PC-3 (cell line): ENCODE measurements around the gene ARID5B. TPM values are rescaled to one million over a fixed set of nuclear protein-coding genes. Genes with fewer than 3 reads are reported as not detected.

Experiments
- ATAC-seq: fragments of 200-7000 bp; cut with Tn5 transposase; 2 replicates; pipeline ENCODE4 v1.9.1; 2020; ENCODE audit warnings: mild to moderate bottlenecking, moderate library complexity
- BruUV-seq: library from RNA; stranded (reverse); fragments of 400-500 nt; replicated peaks from 2 replicates; lab custom pipeline; 2021; lab: Mats Ljungman, UMichigan
- CTCF ChIA-PET: fragments of 300-600 bp; sonication (Branson Sonifier 250); formaldehyde crosslinking; loops from one replicate; lab custom pipeline; 2022; ENCODE audit warnings: antibody characterized with exemption; lab: Charles Lee
- POLR2A ChIA-PET: fragments of 300-600 bp; sonication (Branson Sonifier 250); formaldehyde crosslinking; loops from one replicate; lab custom pipeline; 2022; ENCODE audit warnings: antibody characterized with exemption; ENCODE audit not compliant: unreplicated experiment; lab: Charles Lee
- DNase-seq: peaks from one replicate; pipeline ENCODE4 v3.0.0-alpha.2; 2015
- H2AFZ ChIP-seq: fragments of 300-600 bp; sonication (generic); 2 replicates; pipeline ENCODE4 v1.6.0; 2016; ENCODE audit warnings: antibody characterized with exemption, low read length
- H3F3A ChIP-seq: fragments of 300-600 bp; sonication (generic); one replicate; pipeline ENCODE4 v1.6.0; 2017; ENCODE audit warnings: antibody characterized with exemption, low read length, control low read depth, mild to moderate bottlenecking; ENCODE audit not compliant: unreplicated experiment
- H3K27ac ChIP-seq: fragments of 300-600 bp; sonication (generic); 2 replicates; pipeline ENCODE4 v1.5.1; 2016; ENCODE audit warnings: mild to moderate bottlenecking, low read length
- H3K27me3 ChIP-seq: fragments of 300-600 bp; sonication (generic); 2 replicates; pipeline ENCODE4 v1.6.1; 2016; ENCODE audit warnings: low read length, mixed read lengths
- H3K36me3 ChIP-seq: fragments of 300-600 bp; sonication (generic); 2 replicates; pipeline ENCODE4 v1.6.1; 2016; ENCODE audit warnings: low read depth, mixed run types, low read length, mixed read lengths
- H3K4me1 ChIP-seq: fragments of 300-600 bp; sonication (generic); 2 replicates; pipeline ENCODE4 v1.5.1; 2016; ENCODE audit warnings: low read length; ENCODE audit not compliant: insufficient read depth
- H3K4me2 ChIP-seq: fragments of 300-600 bp; sonication (generic); 2 replicates; pipeline ENCODE4 v1.6.0; 2016; ENCODE audit warnings: low read length
- H3K4me3 ChIP-seq: fragments of 300-600 bp; sonication (generic); 2 replicates; pipeline ENCODE4 v1.5.1; 2016; ENCODE audit warnings: mild to moderate bottlenecking, low read length, mixed read lengths
- H3K79me2 ChIP-seq: fragments of 300-600 bp; sonication (generic); 2 replicates; pipeline ENCODE4 v1.6.1; 2017; ENCODE audit warnings: low read length, mixed read lengths
- H3K9ac ChIP-seq: fragments of 300-600 bp; sonication (generic); 2 replicates; pipeline ENCODE4 v1.6.0; 2016; ENCODE audit warnings: mild to moderate bottlenecking, low read length
- H3K9me2 ChIP-seq: fragments of 300-600 bp; sonication (generic); replicated peaks from 2 replicates; pipeline ENCODE4 v1.6.1; 2016; ENCODE audit warnings: mixed run types, low read length, mixed read lengths
- H3K9me3 ChIP-seq: fragments of 300-600 bp; sonication (generic); 2 replicates; pipeline ENCODE4 v1.6.1; 2016; ENCODE audit warnings: low read length, mixed read lengths
- H4K20me1 ChIP-seq: fragments of 300-600 bp; sonication (generic); 2 replicates; pipeline ENCODE4 v1.6.1; 2016; ENCODE audit warnings: low read length, mixed read lengths
- CTCF ChIP-seq: fragments of 300-600 bp; sonication (generic); conservative IDR thresholded peaks from 2 replicates; pipeline ENCODE4 v1.5.1; 2017; ENCODE audit warnings: antibody characterized with exemption, low read depth, mild to moderate bottlenecking, low read length
- EZH2 ChIP-seq: fragments of 300-600 bp; sonication (generic); IDR thresholded peaks from one replicate; pipeline ENCODE4 v1.6.1; 2017; ENCODE audit warnings: antibody characterized with exemption, mild to moderate bottlenecking, low read length; ENCODE audit not compliant: unreplicated experiment
- EZH2phosphoT487 ChIP-seq: fragments of 300-600 bp; sonication (generic); IDR thresholded peaks from 2 replicates; pipeline ENCODE4 v1.6.1; 2018; ENCODE audit warnings: mild to moderate bottlenecking, antibody characterized with exemption, low read length, borderline replicate concordance
- intact Hi-C: fragments of 100-400 bp; cut with micrococcal nuclease; formaldehyde crosslinking; loops from 2 replicates; pipeline ENCODE4 v1.9.0; 2023
- total RNA-seq: library from RNA; depleted of rRNA; stranded (reverse); fragments of >200 nt; gene quantifications from 2 replicates; pipeline ENCODE4 v1.2.3, GENCODE V29; 2014

The ARID5B gene
- total RNA-seq, 1 experiment from 2014 or later: 26.4 TPM

- POLR2A ChIA-PET: interaction anchor here (0.6 kb wide), 1 partner anchor 78 kb away, joined by 12 read pairs; no protein-coding TSS in a partner anchor
- no TSS peak for BruUV-seq
- ATAC-seq: no peak
Observed at GRCh38 chr10:62019685-62020359, 118.3 kb downstream of the ARID5B start.

GRCh38 chr10:62021128-62021665 is 119.7 kb downstream of the ARID5B start:
- no peak for TF ChIP-seq CTCF
- TF ChIP-seq EZH2: no peak
- no peak for TF ChIP-seq EZH2phosphoT487
- POLR2A ChIA-PET: interaction anchor here (0.5 to 0.6 kb wide), 2 partner anchors 269 to 283 kb away, joined by 4 read pairs; no protein-coding TSS in a partner anchor
- Histone ChIP-seq H3K9ac (no peak overlapping the region), H3K4me2 (no peak overlapping the region), H3K79me2 (peaks cover 4% of the 10 kb centered on the region; the same call in 1 of the 2 replicates), H3K36me3 (no peaks in the 10 kb centered on the region), H3K27ac (no peak overlapping the region), H3K27me3 (no peaks in the 10 kb centered on the region), H3K9me3 (no peaks in the 10 kb centered on the region), H2AFZ (no peak overlapping the region), H3K4me1 (peaks cover 40% of the 10 kb centered on the region), H4K20me1 (no peaks in the 10 kb centered on the region), H3K9me2 (no peaks in the 10 kb centered on the region), H3F3A (peaks cover 9% of the 10 kb centered on the region), H3K4me3 (no peak overlapping the region)
- DNase-seq (no peak), ATAC-seq (no peak)
- no TSS peak for BruUV-seq
- CTCF ChIA-PET: interaction anchor here (0.6 kb wide), 1 partner anchor 118 kb away, joined by 4 read pairs; no protein-coding TSS in a partner anchor
- intact Hi-C loops: loop anchor here (2.0 to 10.0 kb wide), 2 partner anchors 28 to 546 kb away; no protein-coding TSS in a partner anchor

More at GRCh38 chr10:62019685-62020359, 118.3 kb downstream of the ARID5B start:
- CTCF ChIA-PET: no interaction called here
- Histone ChIP-seq H3K27ac (no peak overlapping the region), H3K4me2 (no peak overlapping the region), H2AFZ (no peak overlapping the region), H3K4me3 (no peak overlapping the region), H3K9ac (no peak overlapping the region), H4K20me1 (no peaks in the 10 kb centered on the region), H3K79me2 (no peaks in the 10 kb centered on the region), H3K27me3 (no peaks in the 10 kb centered on the region), H3K36me3 (no peaks in the 10 kb centered on the region), H3K9me3 (no peaks in the 10 kb centered on the region), H3K4me1 (peaks cover 26% of the 10 kb centered on the region), H3K9me2 (no peaks in the 10 kb centered on the region), H3F3A (peaks cover 9% of the 10 kb centered on the region)
- TF ChIP-seq CTCF: no peak
- no peak for TF ChIP-seq EZH2
- TF ChIP-seq EZH2phosphoT487: no peak
- DNase-seq: no peak
- intact Hi-C loops: loop anchor here (2.0 to 10.0 kb wide), 2 partner anchors 27 to 545 kb away; no protein-coding TSS in a partner anchor
